HEK293 (cell line): ENCODE data around the gene ANK2.
"Not testable (repeated sequence)": the region's sequence is repeated elsewhere in the genome, so short reads cannot be mapped to it uniquely, and the experiment has no call there.

ENCODE experiments used
- CTCF ChIA-PET: fragments of 350-600 bp; formaldehyde crosslinking; extraction: SDS; loops from one replicate; lab custom pipeline; 2021; ENCODE audit warnings: antibody characterized with exemption; lab: Yijun Ruan, JAX
- POLR2A ChIA-PET: fragments of 300-600 bp; formaldehyde crosslinking; extraction: SDS; loops from one replicate; lab custom pipeline; 2020; ENCODE audit warnings: antibody characterized with exemption, inconsistent platforms; lab: Yijun Ruan, JAX
- H3K27ac ChIP-seq: fragments of 200-500 bp; sonication (Bioruptor generic); 2 replicates; pipeline ENCODE4 v1.5.1; 2014; ENCODE audit warnings: low read depth, low read length, control low read depth, inconsistent platforms; ENCODE audit errors: extremely low read depth
- H3K36me3 ChIP-seq, 2 experiments: fragments of 200-500 bp in 1 of 2; sonication (Bioruptor generic) in 1 of 2; 1 replicate in 1 of 2; 2 replicates in 1 of 2; pipeline ENCODE4 v1.5.1; 2014 to 2017; ENCODE audit warnings: inconsistent platforms in 2 of 2, low read length in 2 of 2; ENCODE audit not compliant: control insufficient read depth in 2 of 2, insufficient read depth in 1 of 2
- H3K4me1 ChIP-seq: fragments of 200-500 bp; sonication (Bioruptor generic); 2 replicates; pipeline ENCODE4 v1.5.1; 2014; ENCODE audit warnings: mild to moderate bottlenecking, low read length, inconsistent platforms; ENCODE audit not compliant: control insufficient read depth, insufficient read depth
- H3K4me3 ChIP-seq: 2 replicates; pipeline ENCODE4 v1.5.1; 2011; ENCODE audit warnings: low read depth, mild to moderate bottlenecking, control low read depth, low read length, moderate library complexity
- H3K9me3 ChIP-seq: fragments of 200-500 bp; sonication (Bioruptor generic); 2 replicates; pipeline ENCODE4 v1.5.1; 2014; ENCODE audit warnings: low read depth, low read length, inconsistent platforms; ENCODE audit not compliant: control insufficient read depth, insufficient read depth
- EGR2 ChIP-seq: fragments of 450-650 bp; formaldehyde crosslinking; IDR thresholded peaks from 2 replicates; pipeline ENCODE4 v1.5.1; 2016; ENCODE audit warnings: low read depth, missing biosample characterization, missing genetic modification characterization
- ZFHX2 ChIP-seq: fragments of 450-650 bp; formaldehyde crosslinking; conservative IDR thresholded peaks from 2 replicates; pipeline ENCODE4 v1.5.1; 2016; ENCODE audit warnings: missing biosample characterization, missing genetic modification characterization
- ZFP37 ChIP-seq: fragments of 450-650 bp; formaldehyde crosslinking; IDR thresholded peaks from 2 replicates; pipeline ENCODE4 v1.5.1; 2016; ENCODE audit warnings: missing biosample characterization, missing genetic modification characterization
- ZFP69B ChIP-seq: fragments of 450-650 bp; formaldehyde crosslinking; IDR thresholded peaks from 2 replicates; pipeline ENCODE4 v1.5.1; 2016; ENCODE audit warnings: missing biosample characterization, missing genetic modification characterization
- ZNF132 ChIP-seq: fragments of 450-650 bp; formaldehyde crosslinking; IDR thresholded peaks from 2 replicates; pipeline ENCODE4 v1.5.1; 2017; ENCODE audit warnings: missing biosample characterization, missing genetic modification characterization, borderline replicate concordance
- ZNF138 ChIP-seq: fragments of 450-650 bp; formaldehyde crosslinking; IDR thresholded peaks from 2 replicates; pipeline ENCODE4 v1.5.1; 2016; ENCODE audit warnings: missing biosample characterization, missing genetic modification characterization, borderline replicate concordance
- ZNF274 ChIP-seq, 2 experiments: fragments of 200-500 bp in 1 of 2; fragments of 450-650 bp in 1 of 2; sonication (Bioruptor generic) in 1 of 2; formaldehyde crosslinking in 1 of 2; IDR thresholded peaks; 2 replicates each; pipeline versions ENCODE4 v1.5.1 to v1.6.1; 2014 to 2016; ENCODE audit warnings: borderline replicate concordance in 1 of 2, inconsistent platforms in 1 of 2, low read length in 1 of 2, missing biosample characterization in 1 of 2, missing genetic modification characterization in 1 of 2
- ZNF394 ChIP-seq: fragments of 450-650 bp; formaldehyde crosslinking; IDR thresholded peaks from 2 replicates; pipeline ENCODE4 v1.5.1; 2016; ENCODE audit warnings: missing biosample characterization, missing genetic modification characterization, mild to moderate bottlenecking, moderate library complexity, borderline replicate concordance
- ZNF433 ChIP-seq: fragments of 450-650 bp; formaldehyde crosslinking; IDR thresholded peaks from 2 replicates; pipeline ENCODE4 v1.5.1; 2016; ENCODE audit warnings: missing biosample characterization, missing genetic modification characterization, low read depth
- ZNF514 ChIP-seq: fragments of 450-650 bp; formaldehyde crosslinking; IDR thresholded peaks from 2 replicates; pipeline ENCODE4 v1.5.1; 2016; ENCODE audit warnings: missing biosample characterization, missing genetic modification characterization
- ZNF521 ChIP-seq: fragments of 450-650 bp; formaldehyde crosslinking; IDR thresholded peaks from 2 replicates; pipeline ENCODE4 v1.5.1; 2017; ENCODE audit warnings: missing biosample characterization, mild to moderate bottlenecking, missing genetic modification characterization
- ZNF529 ChIP-seq: fragments of 450-650 bp; formaldehyde crosslinking; IDR thresholded peaks from 2 replicates; pipeline ENCODE4 v1.5.1; 2017; ENCODE audit warnings: missing genetic modification characterization, missing biosample characterization; ENCODE audit not compliant: insufficient replicate concordance
- ZNF571 ChIP-seq: fragments of 450-650 bp; formaldehyde crosslinking; IDR thresholded peaks from 2 replicates; pipeline ENCODE4 v1.5.0; 2017; ENCODE audit warnings: missing biosample characterization, missing genetic modification characterization
- ZNF747 ChIP-seq: fragments of 450-650 bp; formaldehyde crosslinking; IDR thresholded peaks from 2 replicates; pipeline ENCODE4 v1.5.1; 2016; ENCODE audit warnings: missing biosample characterization, missing genetic modification characterization
- ZNF843 ChIP-seq: fragments of 450-650 bp; formaldehyde crosslinking; IDR thresholded peaks from 2 replicates; pipeline ENCODE4 v1.5.1; 2016; ENCODE audit warnings: missing biosample characterization, missing genetic modification characterization
- ZXDB ChIP-seq: fragments of 450-650 bp; formaldehyde crosslinking; IDR thresholded peaks from 2 replicates; pipeline ENCODE4 v1.5.1; 2016; ENCODE audit warnings: missing biosample characterization, missing genetic modification characterization
- TF ChIP-seq, protein P1 (sequence below): fragments of 450-650 bp; formaldehyde crosslinking; IDR thresholded peaks from 2 replicates; pipeline ENCODE4 v1.5.1; 2017; ENCODE audit warnings: missing biosample characterization, missing genetic modification characterization
- TF ChIP-seq, protein P2 (sequence below): fragments of 450-650 bp; formaldehyde crosslinking; IDR thresholded peaks from 2 replicates; pipeline ENCODE4 v1.5.1; 2016; ENCODE audit warnings: missing biosample characterization, missing genetic modification characterization
- TF ChIP-seq, protein P3 (sequence below): fragments of 450-650 bp; formaldehyde crosslinking; IDR thresholded peaks from 2 replicates; pipeline ENCODE4 v1.5.1; 2016; ENCODE audit warnings: missing biosample characterization, missing genetic modification characterization
- TF ChIP-seq, protein P4 (sequence below): fragments of 450-650 bp; formaldehyde crosslinking; IDR thresholded peaks from 2 replicates; pipeline ENCODE4 v1.5.1; 2016; ENCODE audit warnings: missing biosample characterization, missing genetic modification characterization

The ANK2 gene

DNA sequence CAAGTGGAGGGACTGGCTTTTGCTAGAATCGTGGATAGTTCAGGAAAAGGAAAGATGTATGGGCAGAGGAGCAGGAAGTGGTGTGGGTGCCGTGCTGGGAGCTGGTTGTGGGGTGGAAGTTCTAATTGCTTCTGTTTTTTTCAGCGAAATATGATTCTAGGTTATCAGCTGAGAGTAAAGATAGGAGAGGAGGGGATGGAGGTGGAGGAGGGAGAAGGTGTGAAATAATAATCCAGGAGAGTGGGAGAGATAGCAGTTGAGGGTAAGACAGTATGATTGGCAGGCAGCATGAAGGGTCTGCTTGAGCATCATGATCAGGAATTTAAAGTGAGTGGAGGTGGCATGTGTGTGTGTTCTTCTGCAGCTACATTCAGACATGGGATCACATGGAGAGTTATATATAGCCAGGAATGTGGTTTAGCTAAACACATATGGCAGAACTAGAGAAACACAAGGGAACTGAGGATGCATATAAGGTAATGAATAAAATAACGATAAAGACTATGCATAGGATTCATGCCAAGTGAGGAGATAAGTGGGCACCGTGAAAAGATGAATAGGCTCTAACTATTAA lies 133.7 kb downstream of the ANK2 start:
- POLR2A ChIA-PET: no interaction called here

DNA sequence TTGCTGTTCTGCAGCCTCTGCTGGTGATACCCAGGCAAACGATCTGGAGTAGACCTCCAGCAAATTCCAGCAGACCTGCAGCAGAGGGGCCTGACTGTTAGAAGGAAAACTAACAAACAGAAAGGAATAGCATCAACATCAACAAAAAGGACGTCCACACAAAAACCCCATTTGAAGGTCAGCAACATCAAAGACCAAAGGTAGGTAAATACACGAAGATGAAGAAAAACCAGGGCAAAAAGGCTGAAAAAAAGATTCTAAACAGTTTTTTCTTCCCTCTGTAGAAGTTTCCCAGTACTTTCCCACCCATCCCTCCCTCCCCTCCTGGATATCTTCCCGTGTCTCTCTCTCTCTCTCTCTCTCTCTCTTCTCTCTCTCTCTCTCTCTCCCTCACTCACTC lies 136.8 kb downstream of the ANK2 start:
- H3K4me3 ChIP-seq, POLR2A ChIA-PET, H3K27ac ChIP-seq, H3K4me1 ChIP-seq, H3K36me3 ChIP-seq, CTCF ChIA-PET, H3K9me3 ChIP-seq: not testable (repeated sequence)

More for the DNA sequence above, 133.7 kb downstream of the ANK2 start:
- no peaks in the 10 kb centered on the region for H3K9me3 ChIP-seq
- no peak overlapping the region for H3K4me3 ChIP-seq
- no peak overlapping the region for H3K27ac ChIP-seq
- TF ChIP-seq, protein P1, sequence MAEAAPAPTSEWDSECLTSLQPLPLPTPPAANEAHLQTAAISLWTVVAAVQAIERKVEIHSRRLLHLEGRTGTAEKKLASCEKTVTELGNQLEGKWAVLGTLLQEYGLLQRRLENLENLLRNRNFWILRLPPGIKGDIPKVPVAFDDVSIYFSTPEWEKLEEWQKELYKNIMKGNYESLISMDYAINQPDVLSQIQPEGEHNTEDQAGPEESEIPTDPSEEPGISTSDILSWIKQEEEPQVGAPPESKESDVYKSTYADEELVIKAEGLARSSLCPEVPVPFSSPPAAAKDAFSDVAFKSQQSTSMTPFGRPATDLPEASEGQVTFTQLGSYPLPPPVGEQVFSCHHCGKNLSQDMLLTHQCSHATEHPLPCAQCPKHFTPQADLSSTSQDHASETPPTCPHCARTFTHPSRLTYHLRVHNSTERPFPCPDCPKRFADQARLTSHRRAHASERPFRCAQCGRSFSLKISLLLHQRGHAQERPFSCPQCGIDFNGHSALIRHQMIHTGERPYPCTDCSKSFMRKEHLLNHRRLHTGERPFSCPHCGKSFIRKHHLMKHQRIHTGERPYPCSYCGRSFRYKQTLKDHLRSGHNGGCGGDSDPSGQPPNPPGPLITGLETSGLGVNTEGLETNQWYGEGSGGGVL (tag by site-specific recombination): peak; percentile 76
- TF ChIP-seq ZXDB (tag by site-specific recombination): peak; percentile 27; the same call in 1 of the 2 replicates
- TF ChIP-seq ZNF843 (tag by site-specific recombination): 0 out of 2 replicates have a peak, but pooled peaks have one; percentile 49
- TF ChIP-seq ZNF433 (tag by site-specific recombination): no peak
- TF ChIP-seq EGR2 (tag by site-specific recombination): peak; percentile 97
- peak; percentile 92 for TF ChIP-seq ZFHX2
- CTCF ChIA-PET: no interaction called here
- H3K36me3 ChIP-seq: no peaks in the 10 kb centered on the region
- 0 out of 2 replicates have a peak, but pooled peaks cover 2% of the 10 kb centered on the region for H3K4me1 ChIP-seq

DNA sequence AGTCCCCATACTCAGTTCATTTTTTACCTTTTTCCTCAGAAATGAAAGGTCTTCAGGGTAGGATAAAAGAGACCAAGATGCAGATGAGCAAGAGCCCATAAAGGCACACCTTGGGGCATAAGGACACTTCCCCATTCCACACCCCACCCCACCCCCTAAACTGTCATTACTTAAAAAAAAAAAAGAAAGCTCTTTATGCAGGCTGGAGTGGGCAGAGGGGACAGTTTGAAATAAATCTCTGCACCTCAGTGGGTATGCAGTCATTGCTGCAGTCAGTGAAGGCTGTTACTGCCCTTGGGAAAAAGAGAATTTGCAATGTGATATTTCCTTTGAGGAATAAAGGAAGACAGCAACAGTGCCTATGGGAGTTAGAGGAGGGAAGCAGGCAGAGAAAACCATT lies 137.5 kb downstream of the ANK2 start:
- ChIA-PET CTCF (interaction anchor here (0.6 kb wide), 1 partner anchor 36 kb away, joined by 3 read pairs; no protein-coding TSS in a partner anchor), POLR2A (no interaction called here)
- H3K36me3 ChIP-seq: no peaks in the 10 kb centered on the region
- H3K9me3 ChIP-seq: no peaks in the 10 kb centered on the region
- H3K27ac ChIP-seq: no peak overlapping the region
- H3K4me3 ChIP-seq: no peak overlapping the region
- H3K4me1 ChIP-seq: 0 out of 2 replicates have a peak, but pooled peaks cover 2% of the 10 kb centered on the region
- TF ChIP-seq ZNF514 (tag by site-specific recombination): no peak
- no peak for TF ChIP-seq ZNF394
- TF ChIP-seq, protein P2, sequence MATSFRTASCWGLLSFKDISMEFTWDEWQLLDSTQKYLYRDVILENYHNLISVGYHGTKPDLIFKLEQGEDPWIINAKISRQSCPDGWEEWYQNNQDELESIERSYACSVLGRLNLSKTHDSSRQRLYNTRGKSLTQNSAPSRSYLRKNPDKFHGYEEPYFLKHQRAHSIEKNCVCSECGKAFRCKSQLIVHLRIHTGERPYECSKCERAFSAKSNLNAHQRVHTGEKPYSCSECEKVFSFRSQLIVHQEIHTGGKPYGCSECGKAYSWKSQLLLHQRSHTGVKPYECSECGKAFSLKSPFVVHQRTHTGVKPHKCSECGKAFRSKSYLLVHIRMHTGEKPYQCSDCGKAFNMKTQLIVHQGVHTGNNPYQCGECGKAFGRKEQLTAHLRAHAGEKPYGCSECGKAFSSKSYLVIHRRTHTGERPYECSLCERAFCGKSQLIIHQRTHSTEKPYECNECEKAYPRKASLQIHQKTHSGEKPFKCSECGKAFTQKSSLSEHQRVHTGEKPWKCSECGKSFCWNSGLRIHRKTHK: no peak
- no peak for TF ChIP-seq ZFP69B (tag by site-specific recombination)
- TF ChIP-seq ZNF132 (tag by site-specific recombination): no peak

DNA sequence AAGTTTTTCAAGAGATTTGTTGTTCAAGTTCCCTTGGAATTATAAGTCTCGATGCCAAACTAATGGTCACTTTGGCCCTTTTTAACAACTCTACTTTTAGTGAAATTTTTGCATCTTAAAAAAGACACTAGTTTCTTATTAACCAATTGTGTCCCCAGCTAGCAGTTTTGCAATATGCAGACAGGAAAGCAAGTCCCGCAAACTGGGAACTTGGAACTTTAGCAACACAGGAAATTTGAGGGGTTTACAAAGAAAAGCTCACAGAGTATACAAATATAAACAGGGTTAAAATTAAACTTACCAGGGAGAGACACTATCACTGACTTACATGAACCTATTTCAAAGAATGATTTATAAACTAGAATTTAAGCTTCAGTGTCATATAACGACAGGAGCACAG lies 137.9 kb downstream of the ANK2 start:
- H3K4me1 ChIP-seq: 0 out of 2 replicates have a peak, but pooled peaks cover 2% of the 10 kb centered on the region
- H3K36me3 ChIP-seq: no peaks in the 10 kb centered on the region
- ChIA-PET POLR2A (no interaction called here), CTCF (interaction anchor here (0.6 kb wide), 1 partner anchor 37 kb away, joined by 3 read pairs; no protein-coding TSS in a partner anchor)
- no peaks in the 10 kb centered on the region for H3K9me3 ChIP-seq
- no peak overlapping the region for H3K27ac ChIP-seq
- H3K4me3 ChIP-seq: no peak overlapping the region
- TF ChIP-seq, protein P3, sequence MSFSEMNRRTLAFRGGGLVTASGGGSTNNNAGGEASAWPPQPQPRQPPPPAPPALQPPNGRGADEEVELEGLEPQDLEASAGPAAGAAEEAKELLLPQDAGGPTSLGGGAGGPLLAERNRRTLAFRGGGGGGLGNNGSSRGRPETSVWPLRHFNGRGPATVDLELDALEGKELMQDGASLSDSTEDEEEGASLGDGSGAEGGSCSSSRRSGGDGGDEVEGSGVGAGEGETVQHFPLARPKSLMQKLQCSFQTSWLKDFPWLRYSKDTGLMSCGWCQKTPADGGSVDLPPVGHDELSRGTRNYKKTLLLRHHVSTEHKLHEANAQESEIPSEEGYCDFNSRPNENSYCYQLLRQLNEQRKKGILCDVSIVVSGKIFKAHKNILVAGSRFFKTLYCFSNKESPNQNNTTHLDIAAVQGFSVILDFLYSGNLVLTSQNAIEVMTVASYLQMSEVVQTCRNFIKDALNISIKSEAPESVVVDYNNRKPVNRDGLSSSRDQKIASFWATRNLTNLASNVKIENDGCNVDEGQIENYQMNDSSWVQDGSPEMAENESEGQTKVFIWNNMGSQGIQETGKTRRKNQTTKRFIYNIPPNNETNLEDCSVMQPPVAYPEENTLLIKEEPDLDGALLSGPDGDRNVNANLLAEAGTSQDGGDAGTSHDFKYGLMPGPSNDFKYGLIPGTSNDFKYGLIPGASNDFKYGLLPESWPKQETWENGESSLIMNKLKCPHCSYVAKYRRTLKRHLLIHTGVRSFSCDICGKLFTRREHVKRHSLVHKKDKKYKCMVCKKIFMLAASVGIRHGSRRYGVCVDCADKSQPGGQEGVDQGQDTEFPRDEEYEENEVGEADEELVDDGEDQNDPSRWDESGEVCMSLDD (tag by site-specific recombination): no peak
- TF ChIP-seq ZFP37 (tag by site-specific recombination) (no peak), ZNF747 (no peak), ZNF138 (tag by site-specific recombination) (no peak), ZNF521 (tag by site-specific recombination) (no peak), ZNF529 (tag by site-specific recombination) (no peak), ZNF571 (tag by site-specific recombination) (no peak), ZNF274 (IDR thresholded peaks at IDR 0.05; ENCODE audit: low read length) (no peak), ZNF274 (tag by site-specific recombination; IDR thresholded peaks at IDR 0.05; ENCODE audit: borderline replicate concordance) (no peak)
- TF ChIP-seq, protein P4, sequence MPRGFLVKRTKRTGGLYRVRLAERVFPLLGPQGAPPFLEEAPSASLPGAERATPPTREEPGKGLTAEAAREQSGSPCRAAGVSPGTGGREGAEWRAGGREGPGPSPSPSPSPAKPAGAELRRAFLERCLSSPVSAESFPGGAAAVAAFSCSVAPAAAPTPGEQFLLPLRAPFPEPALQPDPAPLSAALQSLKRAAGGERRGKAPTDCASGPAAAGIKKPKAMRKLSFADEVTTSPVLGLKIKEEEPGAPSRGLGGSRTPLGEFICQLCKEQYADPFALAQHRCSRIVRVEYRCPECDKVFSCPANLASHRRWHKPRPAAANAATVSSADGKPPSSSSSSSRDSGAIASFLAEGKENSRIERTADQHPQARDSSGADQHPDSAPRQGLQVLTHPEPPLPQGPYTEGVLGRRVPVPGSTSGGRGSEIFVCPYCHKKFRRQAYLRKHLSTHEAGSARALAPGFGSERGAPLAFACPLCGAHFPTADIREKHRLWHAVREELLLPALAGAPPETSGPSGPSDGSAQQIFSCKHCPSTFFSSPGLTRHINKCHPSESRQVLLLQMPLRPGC (tag by site-specific recombination): no peak
